GM21529 (cell line): Measurements from ENCODE around the gene FRMD7.

Source experiments
- ATAC-seq: cut with Tn5 transposase; IDR thresholded peaks from one replicate; pipeline ENCODE4 v1.9.1; 2021; ENCODE audit not compliant: unreplicated experiment

Gene FRMD7

GRCh38 chrX:132037479-132037993, 90.3 kb downstream of the FRMD7 start:
- ATAC-seq: no peak

DNA sequence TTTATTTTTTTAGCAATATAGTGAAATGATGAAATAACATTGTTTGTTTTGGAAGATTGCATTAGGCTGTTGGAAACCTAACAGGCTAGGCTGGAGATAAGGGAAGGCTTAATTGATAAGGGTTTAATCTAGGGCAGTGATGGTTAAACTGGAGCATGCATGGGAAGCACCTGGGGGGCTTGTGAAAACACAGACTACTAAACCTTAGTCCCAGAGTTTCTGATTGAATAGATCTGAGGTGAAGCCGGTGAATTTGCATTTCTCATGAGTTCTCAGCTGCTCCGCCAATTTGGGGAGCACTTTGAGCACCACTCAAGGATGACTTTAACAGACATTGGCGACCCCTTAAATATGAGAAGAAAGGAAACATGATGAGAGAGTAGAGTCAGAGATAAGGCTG, 93.2 kb downstream of the FRMD7 start:
- peak; percentile 49 for ATAC-seq

DNA sequence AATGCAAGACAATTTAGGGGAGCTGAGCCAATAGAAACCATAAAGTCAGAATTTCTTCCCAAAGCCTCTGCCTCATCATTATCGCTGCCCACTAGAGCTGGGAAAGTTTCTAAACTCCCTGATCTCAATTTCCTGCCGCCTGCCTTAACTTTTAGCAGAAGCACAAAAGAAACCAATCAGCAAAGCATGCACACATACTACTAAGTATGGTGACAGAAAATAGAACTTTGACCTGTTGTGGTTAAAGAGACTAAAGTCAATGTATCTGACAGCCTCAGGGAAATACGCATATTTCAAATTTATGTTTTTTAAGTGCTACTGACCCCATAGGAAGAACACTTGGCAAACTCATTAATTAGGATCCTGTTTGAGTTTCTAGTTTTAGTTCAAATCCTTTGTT, 94.7 kb downstream of the FRMD7 start:
- peak; percentile 55 for ATAC-seq

DNA sequence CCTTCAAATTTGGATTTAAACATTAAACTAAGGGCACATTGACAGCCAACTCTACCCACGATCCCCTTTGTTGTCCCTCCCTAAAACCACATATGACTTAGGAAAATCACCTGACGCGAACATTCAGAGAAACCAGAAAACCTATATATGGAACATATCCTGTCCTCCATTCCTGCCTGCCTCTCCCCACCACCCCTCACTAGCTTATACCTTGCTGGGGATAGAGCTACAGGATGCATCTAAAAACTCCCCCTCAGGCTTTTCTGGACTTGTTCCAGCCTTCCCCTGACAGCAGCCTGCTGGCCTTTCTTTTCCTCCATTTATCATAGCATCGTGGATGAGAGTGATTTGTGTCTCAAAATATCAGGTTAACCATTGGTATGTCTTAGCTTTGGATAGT, 96.0 kb downstream of the FRMD7 start:
- no peak for ATAC-seq

GRCh38 chrX:132030264-132030663, 97.6 kb downstream of the FRMD7 start:
- ATAC-seq: no peak
